Heart right ventricle (tissue), 16 donors: ENCODE data around the gene ACKR1. TPM values are rescaled to one million over a fixed set of nuclear protein-coding genes. Genes with fewer than 3 reads are reported as not detected.
A peak's percentile ranks its signal among the peaks of the same experiment; 100 is the strongest.

ENCODE experiments used
- ATAC-seq, 8 donors: fragments of 200-7000 bp; cut with Tn5 transposase; one replicate each; pipeline ENCODE4 v1.9.1; 2020; ENCODE audit warnings: mild to moderate bottlenecking in 8 of 8, moderate library complexity in 8 of 8, moderate number of reproducible peaks in 1 of 8
- DNase-seq, 2 donors: peaks; one replicate each; pipeline ENCODE4 v3.0.0-alpha.2; 2020
- H3K27ac ChIP-seq, 10 donors: fragments of 200-600 bp; sonication (generic) in 2 of 10; one replicate each; pipeline versions ENCODE4 v1.5.0 to v1.8.0; 2020 to 2022; ENCODE audit warnings: mild to moderate bottlenecking in 3 of 10
- H3K27me3 ChIP-seq, 7 donors: fragments of 200-600 bp; one replicate each; pipeline ENCODE4 v1.8.0; 2021 to 2022; ENCODE audit warnings: mild to moderate bottlenecking in 2 of 7
- H3K36me3 ChIP-seq, 9 donors: fragments of 200-600 bp; sonication (generic) in 1 of 9; one replicate each; pipeline versions ENCODE4 v1.5.0 to v1.8.0; 2020 to 2022; ENCODE audit warnings: mild to moderate bottlenecking in 2 of 9
- H3K4me1 ChIP-seq, 9 donors: fragments of 200-600 bp; sonication (generic) in 1 of 9; one replicate each; pipeline versions ENCODE4 v1.5.0 to v1.8.0; 2020 to 2022; ENCODE audit warnings: mild to moderate bottlenecking in 4 of 9
- H3K4me3 ChIP-seq, 10 donors: fragments of 200-600 bp; sonication (generic) in 2 of 10; one replicate each; pipeline versions ENCODE4 v1.5.0 to v1.8.0; 2020 to 2022; ENCODE audit warnings: mild to moderate bottlenecking in 7 of 10, moderate library complexity in 2 of 10
- H3K9me3 ChIP-seq, 11 donors: fragments of 200-600 bp in 10 of 11; sonication (generic) in 2 of 11; one replicate each; pipeline versions ENCODE4 v1.5.0 to v1.8.0; 2013 to 2022; ENCODE audit warnings: mild to moderate bottlenecking in 2 of 11, control low read depth in 1 of 11, moderate library complexity in 1 of 11
- WGBS, 2 donors: extraction: QIAGEN DNeasy Blood & Tissue Kit; methylation state at CpG; one replicate each; pipeline ENCODE4 v1.1.7; 2013; ENCODE audit warnings: inconsistent platforms in 1 of 2; 5-methylcytosine and 5-hydroxymethylcytosine counted together
- intact Hi-C, 10 donors: fragments of 100-400 bp; cut with DNase I; formaldehyde crosslinking; loops; one replicate each; pipeline versions ENCODE4 v1.11.1 to v1.14.2; 2022
- polyA plus RNA-seq, 2 donors: library from polyadenylated mRNA; stranded (reverse); fragments of 200-250 nt; gene quantifications; one replicate each; pipeline ENCODE4 v1.2.3, GENCODE V29; 2013
- total RNA-seq, 10 donors: library from RNA; stranded (reverse); fragmentation: NEBNext Ultra II Directional in 3 of 10; extraction: Animal tissue kit (Norgen Biotek cat#: 25700) in 3 of 10; gene quantifications; one replicate each; pipeline versions ENCODE4 v1.2.1 to v1.2.4, GENCODE V29; 2021 to 2023
- TF ChIP-seq, protein P1 (sequence below), 9 donors: fragments of 200-600 bp; sonication (generic) in 2 of 9; IDR thresholded peaks; one replicate each; pipeline versions ENCODE4 v1.5.0 to v1.8.0; 2021 to 2022; ENCODE audit warnings: antibody characterized with exemption in 9 of 9, mild to moderate bottlenecking in 5 of 9, moderate library complexity in 1 of 9
- donor health status: Arrhythmogenic right ventricular cardiomyopathy.
- donor health status: ischemic (EF 13 %, LVEDD 7.1; RV severe dilation, severe dysfunction).
- donor health status: healthy with polysubstance abuse.
- donor health status: DM: no; HTN: yes; CAD: no.
- donor health status: DM: no; HTN: no; CAD: no.
- donor health status: ischemic (EF 25% LVEDD 6.9; RV normal size, moderate dysfunction).
- donor health status: ischemic (EF 25% LVEDD 5.7; RV mildly dilated, moderate dysfunction).
- donor health status: healthy.
- donor health status: DM: yes; HTN: yes; CAD: no.
- donor health status: Ischemic cardiomyopathy.
- donor health status: ischemic (EF 35%, LVEDD 5.7; RV mildly dilated, moderate dysfunction).
- donor health status: nonischemic (EF 11% LVEDD 7.7; RV severe dilation, severe dysfunction).
- donor health status: DM: yes; HTN: yes; CAD: no.
- donor health status: PGD.
- donor health status: ischemic (EF 29% LVEDD 5.4; RV normal size, mild dysfunction).
- donor health status: nonischemic (EF 23%, LVEDD 6.1; RV moderate dilation, normal function).

ACKR1 gene
- total and polyA plus RNA-seq, 12 donors = 5.0 to 45.6 (median 12.0) TPM

DNA sequence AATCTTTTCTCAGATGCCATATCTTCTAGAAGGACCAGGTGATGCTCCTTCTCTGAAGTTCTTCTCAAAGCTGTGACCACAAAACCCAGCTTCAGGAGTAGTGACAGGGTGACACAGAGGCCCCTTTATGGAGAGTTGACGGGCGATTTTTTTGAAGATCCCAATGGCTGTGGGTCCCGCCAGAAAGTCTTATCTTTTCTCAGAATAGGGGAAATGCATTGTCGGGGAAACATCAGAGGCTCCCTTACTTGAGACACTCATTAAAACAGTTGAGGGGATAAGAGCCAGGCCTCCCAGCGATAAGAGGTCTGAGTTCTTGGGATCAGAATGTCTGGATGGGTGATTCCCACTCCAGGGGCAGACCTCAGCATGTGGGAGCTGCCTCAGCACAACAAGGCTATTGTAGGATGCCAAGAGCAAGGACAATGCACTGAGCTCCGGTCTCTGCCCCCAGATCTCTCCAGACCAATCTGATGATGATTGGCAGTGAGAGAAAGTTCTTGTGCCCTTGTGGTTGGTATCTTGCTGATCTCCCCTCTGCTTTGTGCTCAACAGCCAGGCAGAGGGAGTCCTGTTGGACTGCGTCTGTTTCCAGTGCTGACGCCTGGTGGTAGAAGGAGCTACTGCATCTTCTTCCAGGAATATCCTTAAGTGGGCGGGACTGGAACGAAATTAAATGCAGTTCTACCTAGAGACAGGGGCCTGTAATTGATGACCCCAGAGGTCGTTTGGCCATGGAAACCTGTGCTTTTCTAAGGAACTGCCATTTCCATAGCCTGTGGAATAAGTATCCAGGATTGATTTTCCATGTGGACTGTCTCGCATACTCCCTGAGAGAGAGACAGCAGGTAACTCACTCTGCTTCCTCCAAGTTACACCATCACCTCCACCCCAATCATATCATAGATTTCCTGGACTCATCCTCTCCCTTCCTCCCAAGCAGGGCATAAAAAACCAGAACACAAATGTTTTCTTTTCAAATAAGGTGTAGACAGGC, 6.8 kb upstream of the ACKR1 start:
- Histone ChIP-seq H3K4me3 (no peak overlapping the region), H3K4me1 (no peaks in the 10 kb centered on the region), H3K27me3 (peaks cover 0 to 38% (median 19%) of the 10 kb centered on the region in 7 donors), H3K9me3 (no peaks in the 10 kb centered on the region), H3K36me3 (no peaks in the 10 kb centered on the region), H3K27ac (no peak overlapping the region)
- WGBS, 2 donors = 18 to 25% methylated on average over 12 of the region's 12 CpGs
- DNase-seq = peak; percentile 31 to 69
- ATAC-seq = peak; percentile 55 to 85 (median 66)
- TF ChIP-seq, protein P1, sequence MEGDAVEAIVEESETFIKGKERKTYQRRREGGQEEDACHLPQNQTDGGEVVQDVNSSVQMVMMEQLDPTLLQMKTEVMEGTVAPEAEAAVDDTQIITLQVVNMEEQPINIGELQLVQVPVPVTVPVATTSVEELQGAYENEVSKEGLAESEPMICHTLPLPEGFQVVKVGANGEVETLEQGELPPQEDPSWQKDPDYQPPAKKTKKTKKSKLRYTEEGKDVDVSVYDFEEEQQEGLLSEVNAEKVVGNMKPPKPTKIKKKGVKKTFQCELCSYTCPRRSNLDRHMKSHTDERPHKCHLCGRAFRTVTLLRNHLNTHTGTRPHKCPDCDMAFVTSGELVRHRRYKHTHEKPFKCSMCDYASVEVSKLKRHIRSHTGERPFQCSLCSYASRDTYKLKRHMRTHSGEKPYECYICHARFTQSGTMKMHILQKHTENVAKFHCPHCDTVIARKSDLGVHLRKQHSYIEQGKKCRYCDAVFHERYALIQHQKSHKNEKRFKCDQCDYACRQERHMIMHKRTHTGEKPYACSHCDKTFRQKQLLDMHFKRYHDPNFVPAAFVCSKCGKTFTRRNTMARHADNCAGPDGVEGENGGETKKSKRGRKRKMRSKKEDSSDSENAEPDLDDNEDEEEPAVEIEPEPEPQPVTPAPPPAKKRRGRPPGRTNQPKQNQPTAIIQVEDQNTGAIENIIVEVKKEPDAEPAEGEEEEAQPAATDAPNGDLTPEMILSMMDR (IDR thresholded peaks at IDR 0.05) = peak; percentile 55 to 81 (median 78)
- intact Hi-C loops = loop anchor here in 9 of 10 donors (2.0 to 5.0 kb wide), 2 partner anchors 36 to 37 kb away; no protein-coding TSS in a partner anchor

DNA sequence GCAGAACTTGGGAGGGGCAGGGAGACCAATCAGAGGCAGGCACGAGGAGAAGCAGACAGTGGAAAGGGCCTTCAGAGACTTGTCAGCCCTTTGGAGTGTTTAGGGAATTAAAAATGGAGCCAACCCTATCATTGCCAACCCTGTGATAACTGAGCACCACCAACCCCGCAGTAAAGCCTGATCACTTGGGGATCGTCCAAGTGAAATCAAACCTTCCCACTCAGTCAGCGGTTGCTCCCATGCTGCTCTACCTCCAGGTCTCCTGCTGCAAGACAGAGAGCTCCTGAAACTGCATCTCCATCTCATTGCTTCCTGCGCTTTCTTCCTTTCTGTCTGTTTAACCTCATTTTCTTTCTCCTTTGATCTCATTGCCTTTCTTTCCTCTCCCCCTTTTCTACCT, 4.8 kb upstream of the ACKR1 start:
- intact Hi-C loops = loop anchor here in 9 of 10 donors (2.0 to 5.0 kb wide), 2 partner anchors 38 to 39 kb away; no protein-coding TSS in a partner anchor
- no peaks in the 10 kb centered on the region for H3K36me3 ChIP-seq
- TF ChIP-seq, protein P1 (IDR thresholded peaks at IDR 0.05) = no peak
- no peak overlapping the region for H3K4me3 ChIP-seq
- no peak overlapping the region for H3K27ac ChIP-seq
- 70 to 82% methylated on average over 5 of the region's 5 CpGs for WGBS, 2 donors
- H3K9me3 ChIP-seq = no peaks in the 10 kb centered on the region
- no peaks in the 10 kb centered on the region for H3K4me1 ChIP-seq
- ATAC-seq (no peak), DNase-seq (no peak)
- H3K27me3 ChIP-seq = peaks cover 0 to 45% (median 19%) of the 10 kb centered on the region in 7 donors

DNA sequence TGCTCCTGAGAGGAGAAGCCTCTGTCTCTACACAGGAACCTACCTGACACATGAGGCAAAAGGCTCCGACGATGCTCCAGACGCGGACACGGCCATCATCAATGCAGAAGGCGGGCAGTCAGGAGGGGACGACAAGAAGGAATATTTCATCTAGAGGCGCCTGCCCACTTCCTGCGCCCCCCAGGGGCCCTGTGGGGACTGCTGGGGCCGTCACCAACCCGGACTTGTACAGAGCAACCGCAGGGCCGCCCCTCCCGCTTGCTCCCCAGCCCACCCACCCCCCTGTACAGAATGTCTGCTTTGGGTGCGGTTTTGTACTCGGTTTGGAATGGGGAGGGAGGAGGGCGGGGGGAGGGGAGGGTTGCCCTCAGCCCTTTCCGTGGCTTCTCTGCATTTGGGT, 3.9 kb upstream of the ACKR1 start:
- peak overlapping the region in 2 of 10 donors; percentile 1 to 18 for H3K4me3 ChIP-seq
- H3K4me1 ChIP-seq = no peaks in the 10 kb centered on the region
- TF ChIP-seq, protein P1 (IDR thresholded peaks at IDR 0.05) = no peak
- H3K36me3 ChIP-seq = no peaks in the 10 kb centered on the region
- ATAC-seq (no peak), DNase-seq (no peak)
- peaks cover 0 to 53% (median 24%) of the 10 kb centered on the region in 7 donors for H3K27me3 ChIP-seq
- intact Hi-C loops = no loop called here
- H3K9me3 ChIP-seq = no peaks in the 10 kb centered on the region
- 69 to 70% methylated on average over 18 of the region's 18 CpGs for WGBS, 2 donors
- no peak overlapping the region for H3K27ac ChIP-seq

DNA sequence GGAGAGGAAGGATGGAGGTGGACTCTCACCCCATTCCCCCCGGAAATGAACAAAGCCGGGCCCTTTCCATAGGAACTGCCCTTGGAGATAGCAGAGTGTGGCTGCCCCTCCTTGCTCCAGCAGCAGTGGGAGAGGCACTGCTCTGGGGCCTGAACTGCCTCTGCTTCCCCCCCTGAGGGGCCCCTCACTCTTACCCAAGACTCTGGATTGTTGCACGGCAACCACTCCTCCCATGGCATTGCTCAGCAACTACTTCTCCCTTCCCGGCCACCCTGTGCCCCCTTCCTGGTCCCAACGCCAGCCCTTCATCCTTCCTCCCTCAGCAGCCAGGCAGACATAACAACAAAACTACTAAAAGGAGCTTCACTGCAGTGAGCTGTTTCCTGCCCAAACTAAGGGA, 3.0 kb upstream of the ACKR1 start:
- Histone ChIP-seq H3K27ac (no peak overlapping the region), H3K36me3 (no peaks in the 10 kb centered on the region), H3K9me3 (no peaks in the 10 kb centered on the region), H3K27me3 (peaks cover 0 to 60% (median 30%) of the 10 kb centered on the region in 7 donors), H3K4me1 (no peaks in the 10 kb centered on the region), H3K4me3 (peak overlapping the region in 1 of 10 donors; percentile 20)
- ATAC-seq (no peak), DNase-seq (no peak)
- intact Hi-C loops = no loop called here
- 43 to 44% methylated on average over 5 of the region's 5 CpGs for WGBS, 2 donors
- TF ChIP-seq, protein P1 (IDR thresholded peaks at IDR 0.05) = no peak
